ENCODE data around the gene HS3ST6.

GRCh38 chr16:1903220-1903574 is 15.0 kb downstream of the HS3ST6 start:
- TF ChIP-seq CTCF (IDR thresholded peaks at IDR 0.05), result no peak
- no peak for TF ChIP-seq POLR2A (IDR thresholded peaks at IDR 0.05)

Measured in Peyer's patch (tissue), 4 donors.